GM18858 (cell line): ENCODE measurements around the gene GGT1.
A peak's percentile ranks its signal among the peaks of the same experiment; 100 is the strongest.
"Not testable (repeated sequence)": the region's sequence is repeated elsewhere in the genome, so short reads cannot be mapped to it uniquely, and the experiment has no call there.

Source experiments
- ATAC-seq: cut with Tn5 transposase; IDR thresholded peaks from one replicate; pipeline ENCODE4 v1.9.1; 2021; ENCODE audit not compliant: unreplicated experiment

Gene GGT1

GRCh38 chr22:24602847-24603769 lies at the start of gene GGT1:
GGT1 (plus strand) TSS chr22:24603193; CDS start chr22:24611082, 7,889 bp downstream.
- ATAC-seq, result not testable (repeated sequence)

- no peak for ATAC-seq
These were observed 49.2 kb upstream of the GGT1 start for GRCh38 chr22:24553597-24554312.

- peak; percentile 17 for ATAC-seq
These were observed 48.5 kb upstream of the GGT1 start, which contains the start of gene GUCD1 for GRCh38 chr22:24554313-24555164. GUCD1 (minus strand) TSS chr22:24555138; CDS start chr22:24554991, 147 bp downstream.

GRCh38 chr22:24555165-24556039 lies 47.6 kb upstream of the GGT1 start, which contains the start of gene SNRPD3:
SNRPD3 (plus strand) TSS chr22:24555999; CDS start chr22:24557675, 1,676 bp downstream.
- ATAC-seq, result peak; percentile 45

GRCh38 chr22:24559471-24559870 lies 43.5 kb upstream of the GGT1 start:
- ATAC-seq, result no peak

- ATAC-seq, result no peak
These were observed 39.7 kb upstream of the GGT1 start for GRCh38 chr22:24563246-24563645.

GRCh38 chr22:24564376-24565058 lies 38.5 kb upstream of the GGT1 start:
- ATAC-seq, result no peak

- no peak for ATAC-seq
These were observed 37.9 kb upstream of the GGT1 start for GRCh38 chr22:24565077-24565476.

- ATAC-seq, result no peak
These were observed 36.0 kb upstream of the GGT1 start for GRCh38 chr22:24566899-24567511.

GRCh38 chr22:24567668-24568067 lies 35.3 kb upstream of the GGT1 start:
- ATAC-seq, result no peak

GRCh38 chr22:24571266-24571665 lies 31.7 kb upstream of the GGT1 start:
- ATAC-seq, result no peak

- ATAC-seq, result no peak
These were observed 26.2 kb upstream of the GGT1 start for GRCh38 chr22:24576778-24577177.

- ATAC-seq, result no peak
These were observed 24.4 kb upstream of the GGT1 start for GRCh38 chr22:24578355-24579257.

GRCh38 chr22:24579258-24579601 lies 23.8 kb upstream of the GGT1 start:
- no peak for ATAC-seq

GRCh38 chr22:24580276-24580675 lies 22.7 kb upstream of the GGT1 start:
- ATAC-seq, result no peak

- ATAC-seq, result no peak
These were observed 20.8 kb upstream of the GGT1 start for GRCh38 chr22:24582056-24582814.
